Superior temporal gyrus (tissue), 1 donor: ENCODE data around the gene FOLR3.
"Not testable (repeated sequence)": the region's sequence is repeated elsewhere in the genome, so short reads cannot be mapped to it uniquely, and the experiment has no call there.

Experiments used
- DNase-seq: peaks from one replicate; pipeline ENCODE4 v3.0.0-alpha.2; 2016; ENCODE audit errors: extremely low spot score

The FOLR3 gene

DNA sequence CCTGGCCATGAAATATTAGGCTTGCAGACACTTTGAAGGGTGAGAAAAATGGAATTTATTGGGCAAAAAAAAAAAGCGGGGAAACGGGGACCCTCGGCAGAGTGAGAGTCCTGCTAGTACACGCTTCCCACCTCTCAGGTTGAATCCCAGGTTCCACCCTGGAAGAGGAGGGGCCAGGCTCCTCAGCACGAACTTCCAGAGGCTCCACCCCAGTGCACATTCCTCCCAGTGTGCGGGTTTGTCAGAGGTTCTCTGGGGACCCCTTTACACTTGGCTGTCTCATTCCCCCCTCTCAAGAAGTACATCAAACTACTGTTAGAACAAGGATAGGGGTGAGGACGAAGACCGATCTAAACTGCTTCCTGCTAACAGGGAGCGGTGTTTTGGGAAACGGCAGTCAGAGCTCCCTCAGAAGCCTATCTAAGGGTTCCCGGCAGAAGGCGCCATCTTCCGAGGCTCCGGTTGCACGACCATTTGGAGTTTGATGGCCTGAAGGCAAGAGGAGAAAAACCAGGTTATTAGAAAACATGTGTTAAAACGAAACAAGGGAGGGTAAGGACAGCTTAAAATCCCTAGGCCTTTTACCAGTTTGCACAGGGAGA, 27.5 kb downstream of the FOLR3 start:
- no peak for DNase-seq

- not testable (repeated sequence) for DNase-seq
Observed at GRCh38 chr11:72164187-72164586, 28.7 kb downstream of the FOLR3 start.

DNA sequence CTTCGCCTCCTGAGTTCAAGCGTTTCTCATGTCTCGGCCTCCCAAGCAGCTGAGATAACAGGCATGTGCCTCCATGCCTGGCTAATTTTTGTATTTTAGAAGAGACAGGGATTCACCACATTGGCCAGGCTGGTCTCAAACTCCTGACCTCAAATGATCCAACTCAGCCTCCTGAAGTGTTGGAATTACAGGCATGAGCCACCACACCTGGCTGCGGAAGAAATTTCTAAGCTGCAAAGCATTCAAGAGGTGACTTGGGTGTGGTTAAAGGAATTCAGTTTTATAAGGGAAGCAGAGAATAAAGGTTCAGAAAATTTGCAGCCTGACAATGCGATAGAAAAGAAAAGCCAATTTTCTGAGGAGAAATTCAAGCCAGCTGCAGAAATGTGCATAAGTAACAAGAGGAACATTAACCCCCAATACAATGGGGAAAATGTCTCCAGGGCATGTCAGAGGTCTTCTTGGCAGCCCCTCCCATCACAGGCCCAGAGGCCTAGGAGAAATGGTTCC, 33.6 kb downstream of the FOLR3 start:
- not testable (repeated sequence) for DNase-seq

- DNase-seq, result peak; percentile 47
Observed at GRCh38 chr11:72169754-72170153, 34.2 kb downstream of the FOLR3 start.

GRCh38 chr11:72172043-72172442, 36.5 kb downstream of the FOLR3 start:
- not testable (repeated sequence) for DNase-seq

- DNase-seq, result no peak
Observed at GRCh38 chr11:72173291-72173690, 37.8 kb downstream of the FOLR3 start.

GRCh38 chr11:72174302-72175070, 39.0 kb downstream of the FOLR3 start:
- no peak for DNase-seq

GRCh38 chr11:72177656-72178055, 42.1 kb downstream of the FOLR3 start:
- no peak for DNase-seq

DNA sequence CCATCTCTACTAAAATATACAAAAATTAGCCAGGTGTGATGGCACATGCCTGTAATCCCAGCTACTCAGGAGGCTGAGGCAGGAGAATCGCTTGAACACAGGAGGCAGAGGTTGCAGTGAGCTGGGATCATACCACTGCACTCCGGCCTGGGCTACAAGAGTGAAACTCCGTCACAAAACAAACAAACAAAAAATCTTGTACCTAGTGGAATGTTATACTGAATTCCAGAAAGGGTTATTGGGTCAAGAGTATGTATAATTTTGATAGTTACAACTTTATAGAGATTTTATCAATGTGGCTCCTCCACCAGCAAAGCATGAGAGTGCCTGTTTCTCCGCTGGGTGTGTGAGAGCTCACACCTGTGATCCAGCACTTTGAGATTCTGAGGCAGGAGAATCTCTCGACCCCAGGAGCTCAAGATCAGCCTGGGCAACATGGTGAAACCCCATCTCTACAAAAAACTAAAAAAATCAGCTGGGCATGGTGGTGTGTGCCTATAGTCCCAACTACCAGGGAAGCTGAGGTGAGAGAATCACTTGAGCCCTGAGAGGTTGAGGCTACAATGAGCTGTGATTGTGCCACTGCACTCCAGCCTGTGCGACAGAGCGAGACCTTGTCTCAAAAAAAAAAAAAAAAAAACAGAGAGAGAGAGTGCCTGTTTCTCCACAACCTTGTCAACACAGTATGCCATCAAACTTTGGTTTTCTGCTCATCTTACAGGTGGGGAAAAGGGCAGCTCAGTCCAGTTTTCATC, 43.7 kb downstream of the FOLR3 start:
- DNase-seq, result no peak

DNA sequence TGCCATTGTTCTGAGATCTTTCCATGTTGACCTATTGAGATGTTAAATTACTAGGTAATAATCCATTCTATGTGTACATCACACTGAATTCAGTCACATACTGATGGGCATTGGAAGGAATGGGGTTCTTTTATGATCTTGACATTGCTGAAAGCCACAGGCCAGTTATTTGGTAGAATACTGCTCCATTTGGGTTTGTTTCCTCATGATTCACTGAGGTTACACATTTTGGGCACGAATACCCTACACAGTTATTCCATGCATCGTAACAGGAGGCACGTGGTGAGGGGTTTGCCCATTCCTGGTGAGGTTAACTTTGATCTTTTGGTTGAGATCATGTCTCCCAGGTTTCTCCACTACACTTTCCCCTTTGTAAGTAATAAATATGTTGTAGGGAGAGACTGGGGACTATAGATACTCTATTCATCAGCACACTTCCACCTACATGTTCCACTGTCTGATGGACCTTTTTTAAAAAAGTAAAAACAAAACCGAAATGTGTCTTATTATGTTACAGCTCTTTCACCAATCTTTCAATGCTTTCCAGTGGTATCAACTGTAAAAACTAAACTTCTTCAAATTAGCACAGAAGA, 44.4 kb downstream of the FOLR3 start:
- no peak for DNase-seq

GRCh38 chr11:72180892-72181552, 45.5 kb downstream of the FOLR3 start:
- DNase-seq, result not testable (repeated sequence)

DNA sequence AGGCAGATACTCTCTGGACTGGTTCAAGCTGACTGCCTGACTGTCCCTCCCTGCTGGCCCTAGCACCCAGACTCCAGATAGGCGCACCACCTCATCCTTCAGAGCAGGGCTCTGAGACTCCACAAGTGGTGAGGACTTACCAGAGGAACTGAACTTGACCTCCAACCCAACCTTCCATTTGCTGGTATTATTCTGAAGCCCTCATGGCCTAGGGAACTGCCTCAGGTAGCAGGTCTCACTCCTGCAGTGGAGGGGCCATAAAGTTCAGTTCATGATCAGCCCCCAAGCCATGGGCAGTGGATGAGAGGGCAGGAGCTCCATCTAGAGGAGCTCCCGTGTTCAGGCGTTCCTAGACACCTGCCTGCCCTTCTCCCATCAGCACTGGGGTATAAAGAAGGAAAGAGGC, 46.0 kb downstream of the FOLR3 start:
- not testable (repeated sequence) for DNase-seq

DNA sequence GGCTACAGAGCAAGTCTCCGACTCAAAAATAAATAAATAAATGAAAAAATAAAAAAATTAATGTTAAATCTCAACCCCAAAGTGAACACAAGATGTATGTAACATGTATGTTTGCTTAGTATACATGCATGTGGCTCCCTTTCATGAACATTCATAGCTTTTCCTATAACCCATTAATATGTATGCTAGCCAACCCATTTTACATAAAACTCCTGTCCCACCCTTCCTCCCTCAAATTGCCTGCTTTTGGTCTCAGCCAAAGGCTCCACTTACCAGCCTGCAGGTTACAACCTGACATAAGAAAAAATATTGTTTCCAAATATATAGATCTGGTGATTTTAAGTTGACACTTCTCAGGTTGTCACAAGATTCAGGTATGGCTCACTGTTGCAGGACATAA, 52.7 kb downstream of the FOLR3 start:
- DNase-seq, result no peak
